Activated T-cell treated with anti-CD3 and anti-CD28 coated beads, Interleukin-2, amount 50 U/mL, for 1 hour (primary cell): ENCODE measurements around the gene DRAM1.
A peak's percentile ranks its signal among the peaks of the same experiment; 100 is the strongest.
"Not testable (repeated sequence)": the region's sequence is repeated elsewhere in the genome, so short reads cannot be mapped to it uniquely, and the experiment has no call there.

Experiments used
- DNase-seq: peaks from one replicate; pipeline ENCODE4 v3.0.0-alpha.2; 2020

DRAM1 gene, protein sequence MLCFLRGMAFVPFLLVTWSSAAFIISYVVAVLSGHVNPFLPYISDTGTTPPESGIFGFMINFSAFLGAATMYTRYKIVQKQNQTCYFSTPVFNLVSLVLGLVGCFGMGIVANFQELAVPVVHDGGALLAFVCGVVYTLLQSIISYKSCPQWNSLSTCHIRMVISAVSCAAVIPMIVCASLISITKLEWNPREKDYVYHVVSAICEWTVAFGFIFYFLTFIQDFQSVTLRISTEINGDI

DNA sequence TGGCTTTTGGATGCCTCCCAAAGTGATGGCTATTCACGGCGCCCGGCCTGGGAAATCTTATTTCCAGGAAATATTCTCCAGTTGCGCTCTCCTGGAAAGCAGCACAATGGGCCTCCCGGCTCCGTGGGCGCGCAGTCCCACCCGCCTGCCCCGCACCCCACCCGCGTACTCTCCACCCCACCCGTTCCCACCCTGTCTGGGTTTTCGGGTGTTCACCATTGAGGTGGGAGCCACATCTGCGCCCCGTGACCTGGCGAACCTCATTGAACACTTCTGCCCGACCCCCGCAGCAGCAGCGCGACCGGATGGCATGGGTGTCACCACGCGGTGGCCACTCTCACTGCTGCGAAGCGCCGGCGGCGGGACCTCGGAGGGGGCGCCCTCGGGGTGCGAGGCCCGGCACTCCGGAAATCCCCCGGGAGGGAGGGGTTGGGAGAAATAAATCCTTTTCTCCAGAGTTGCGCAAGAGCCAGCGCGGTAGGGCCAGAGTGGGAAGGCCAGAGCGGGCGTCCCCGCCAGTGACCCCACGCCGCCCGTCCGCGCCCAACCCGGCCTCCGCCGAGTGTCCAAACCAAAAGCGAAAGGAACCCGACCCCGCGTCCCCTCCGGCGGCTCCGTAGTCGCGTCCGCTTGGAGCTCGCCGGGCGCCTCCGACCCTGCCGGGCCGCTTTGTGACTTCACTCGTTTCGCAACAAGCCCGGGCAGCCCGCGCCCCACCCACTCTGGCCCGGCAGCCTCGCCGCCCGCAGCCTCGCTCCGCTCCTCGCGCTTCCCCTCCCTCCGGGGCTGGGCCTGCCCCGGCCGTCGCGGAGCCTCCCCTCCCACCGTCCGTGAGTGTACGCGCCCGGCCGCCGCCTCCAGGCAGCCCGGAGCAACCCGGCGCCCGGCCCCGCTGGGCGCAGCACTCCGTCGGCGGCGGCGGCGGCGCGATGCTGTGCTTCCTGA is at the start of gene DRAM1:
DRAM1 (plus strand) TSS at position 720 of the 945 bp plus-strand sequence; CDS start at position 930, 210 bp downstream.
- DNase-seq: peak; percentile 70

DNA sequence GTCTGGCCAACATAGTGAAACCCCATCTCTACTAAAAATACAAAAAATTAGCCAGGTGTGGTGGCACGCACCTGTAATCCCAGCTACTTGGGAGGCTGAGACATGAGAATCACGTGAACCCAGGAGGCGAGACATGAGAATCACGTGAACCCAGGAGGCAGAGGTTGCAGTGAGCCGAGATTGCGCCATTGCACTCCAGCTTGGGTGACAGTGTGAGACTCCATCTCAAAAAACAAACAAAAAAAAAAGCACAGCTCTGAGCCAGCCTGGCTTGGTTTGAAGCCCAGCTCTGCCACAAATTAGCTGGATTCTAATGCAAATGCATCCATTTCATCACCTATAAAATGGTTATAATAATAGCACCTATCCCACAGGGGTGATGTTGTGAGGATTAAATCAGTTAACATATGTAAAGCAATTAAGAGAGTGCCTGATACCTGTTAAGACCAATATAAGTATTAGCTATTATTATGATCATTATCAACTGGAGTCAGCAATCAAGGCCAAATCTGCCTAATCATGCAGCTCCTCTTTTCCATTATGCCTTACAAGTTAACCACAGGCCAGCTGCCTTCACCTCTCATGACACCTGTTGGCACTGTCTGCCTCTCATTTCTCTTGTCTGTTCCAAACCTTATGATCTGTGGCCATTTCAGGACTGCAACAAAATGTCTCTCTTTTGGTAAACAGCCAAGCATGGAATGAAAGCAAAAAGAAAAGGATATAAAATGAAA is 48.8 kb upstream of the DRAM1 start:
- DNase-seq: no peak

DNA sequence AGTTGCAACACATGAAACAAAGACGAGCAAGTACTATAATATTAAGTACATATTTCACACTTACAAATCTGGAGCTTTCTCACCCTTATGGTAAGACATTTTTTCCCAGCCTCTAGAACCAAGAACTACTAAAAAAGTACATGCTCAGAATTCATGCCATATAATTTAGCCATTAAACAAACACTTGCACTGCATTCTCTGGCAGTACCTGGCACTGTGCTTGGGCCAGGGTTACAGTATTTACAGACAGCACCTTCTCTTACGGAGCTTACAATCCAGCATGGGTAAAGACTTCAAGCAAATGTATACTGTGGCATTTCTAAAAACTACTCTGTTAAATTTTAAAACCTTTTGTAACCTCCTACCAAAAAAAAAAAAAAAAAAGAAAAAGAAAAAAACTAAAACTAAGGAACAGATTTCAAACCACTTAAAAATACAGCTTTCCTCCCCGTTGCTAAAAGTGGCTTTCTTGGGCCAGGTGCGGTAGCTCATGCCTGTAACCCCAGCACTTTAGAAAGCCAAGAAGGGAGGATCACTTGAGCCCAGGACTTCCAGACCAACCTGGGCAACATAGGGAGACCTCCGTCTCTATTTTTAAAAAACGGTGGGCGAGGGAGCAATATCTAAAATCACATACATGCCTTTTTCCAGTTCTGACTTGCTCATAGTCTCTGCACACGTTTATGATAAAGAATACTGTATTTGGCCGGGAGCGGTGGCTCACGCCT is 47.6 kb upstream of the DRAM1 start:
- no peak for DNase-seq

DNA sequence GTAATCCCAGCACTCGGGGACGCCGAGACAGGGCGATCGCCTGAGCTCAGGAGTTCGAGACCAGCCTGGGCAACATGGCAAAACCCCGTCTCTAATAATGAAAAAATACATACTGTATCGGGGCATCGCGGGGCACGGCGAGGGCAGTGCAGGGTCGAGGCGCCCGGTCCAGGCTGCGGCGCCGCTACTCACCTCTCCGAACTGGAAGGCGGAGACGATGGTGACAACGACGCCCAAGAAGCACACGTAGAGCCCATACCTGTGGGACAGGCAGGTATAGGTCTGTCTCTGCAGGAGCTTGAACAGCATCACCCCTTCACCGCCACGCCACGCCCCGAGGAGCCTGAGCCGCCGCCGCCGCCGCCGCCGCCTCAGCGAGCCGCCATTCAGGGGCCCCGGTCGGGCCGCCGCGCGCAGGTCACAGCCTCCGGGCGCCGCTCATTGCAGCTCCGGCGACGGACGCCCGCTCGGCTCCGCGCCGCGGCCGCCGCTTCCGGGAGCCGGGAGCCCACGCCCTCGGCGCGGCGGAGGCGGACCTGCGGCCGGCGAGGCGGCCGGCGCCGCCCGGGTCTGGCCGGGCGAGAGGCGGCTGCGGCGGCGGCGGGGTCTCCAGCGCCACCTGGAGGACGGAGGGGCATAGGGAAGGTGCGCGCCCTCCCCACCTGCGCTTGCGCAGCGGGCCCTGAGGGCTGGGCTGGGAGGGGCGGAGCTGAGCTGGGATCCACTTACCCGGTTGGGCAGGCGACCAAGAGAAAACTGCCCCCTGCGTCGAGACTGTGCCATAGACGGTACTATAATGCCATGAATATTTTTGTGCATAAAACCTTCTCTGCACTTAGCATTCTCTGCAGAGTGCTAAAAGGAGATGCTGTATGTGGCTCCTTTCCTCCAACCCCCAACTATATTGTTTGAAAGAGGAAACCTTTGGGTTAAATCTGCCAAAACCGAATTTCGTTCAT is 46.7 kb upstream of the DRAM1 start, which contains the start of gene GNPTAB:
GNPTAB (minus strand) TSS at position 593 of the 959 bp plus-strand sequence; CDS start at position 309, 284 bp downstream.
- peak; percentile 98 for DNase-seq

DNA sequence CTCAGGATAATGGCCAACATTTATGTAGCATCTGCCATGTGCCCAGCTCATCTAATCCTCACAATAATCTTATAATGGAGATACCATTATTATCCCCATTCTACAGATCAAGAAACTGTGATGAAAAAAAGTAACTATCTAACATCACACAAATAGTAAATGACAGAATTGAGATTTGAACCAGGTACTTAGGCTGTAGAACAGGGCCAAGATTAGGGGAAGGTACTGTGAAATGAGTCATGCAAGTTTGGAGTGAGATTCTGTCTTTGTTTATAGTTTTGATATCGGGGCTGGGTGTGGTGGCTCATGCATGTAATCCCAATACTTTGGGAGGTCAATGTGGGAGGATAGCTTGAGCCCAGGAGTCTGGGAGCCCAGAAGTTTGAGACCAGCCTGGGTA is 45.4 kb upstream of the DRAM1 start:
- DNase-seq: no peak

DNA sequence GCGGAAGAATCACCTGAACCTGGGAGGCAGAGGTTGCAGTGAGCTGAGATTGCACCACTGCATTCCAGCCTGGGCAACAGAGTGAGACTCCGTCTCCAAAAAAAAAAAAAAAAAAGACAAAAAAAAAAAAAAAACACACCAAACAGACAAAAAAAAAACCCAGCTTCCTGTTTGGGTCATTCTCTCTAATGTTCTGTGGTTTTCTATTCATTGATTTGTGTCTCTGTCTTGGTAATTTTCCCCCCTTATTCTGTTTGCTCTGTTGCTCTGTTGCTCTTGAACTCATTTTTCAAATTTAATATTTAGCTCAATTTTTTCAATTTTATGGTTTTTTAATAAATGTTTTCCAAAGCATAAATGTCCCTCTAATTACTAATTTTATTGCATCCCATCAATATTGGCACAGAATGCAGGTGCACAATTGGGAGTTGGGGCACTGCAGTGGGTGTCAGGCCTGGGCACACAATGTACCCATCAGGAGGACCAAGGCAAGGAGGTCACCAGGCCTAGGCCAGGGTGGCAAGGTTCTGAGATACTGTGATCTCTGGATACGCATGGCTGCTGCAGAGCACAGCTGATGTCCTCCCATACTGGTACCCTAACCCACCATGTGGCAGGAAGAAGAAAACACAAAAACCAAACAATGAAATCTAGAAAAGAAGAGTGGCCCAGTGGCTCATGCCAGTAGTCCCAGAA is 38.6 kb upstream of the DRAM1 start:
- no peak for DNase-seq

DNA sequence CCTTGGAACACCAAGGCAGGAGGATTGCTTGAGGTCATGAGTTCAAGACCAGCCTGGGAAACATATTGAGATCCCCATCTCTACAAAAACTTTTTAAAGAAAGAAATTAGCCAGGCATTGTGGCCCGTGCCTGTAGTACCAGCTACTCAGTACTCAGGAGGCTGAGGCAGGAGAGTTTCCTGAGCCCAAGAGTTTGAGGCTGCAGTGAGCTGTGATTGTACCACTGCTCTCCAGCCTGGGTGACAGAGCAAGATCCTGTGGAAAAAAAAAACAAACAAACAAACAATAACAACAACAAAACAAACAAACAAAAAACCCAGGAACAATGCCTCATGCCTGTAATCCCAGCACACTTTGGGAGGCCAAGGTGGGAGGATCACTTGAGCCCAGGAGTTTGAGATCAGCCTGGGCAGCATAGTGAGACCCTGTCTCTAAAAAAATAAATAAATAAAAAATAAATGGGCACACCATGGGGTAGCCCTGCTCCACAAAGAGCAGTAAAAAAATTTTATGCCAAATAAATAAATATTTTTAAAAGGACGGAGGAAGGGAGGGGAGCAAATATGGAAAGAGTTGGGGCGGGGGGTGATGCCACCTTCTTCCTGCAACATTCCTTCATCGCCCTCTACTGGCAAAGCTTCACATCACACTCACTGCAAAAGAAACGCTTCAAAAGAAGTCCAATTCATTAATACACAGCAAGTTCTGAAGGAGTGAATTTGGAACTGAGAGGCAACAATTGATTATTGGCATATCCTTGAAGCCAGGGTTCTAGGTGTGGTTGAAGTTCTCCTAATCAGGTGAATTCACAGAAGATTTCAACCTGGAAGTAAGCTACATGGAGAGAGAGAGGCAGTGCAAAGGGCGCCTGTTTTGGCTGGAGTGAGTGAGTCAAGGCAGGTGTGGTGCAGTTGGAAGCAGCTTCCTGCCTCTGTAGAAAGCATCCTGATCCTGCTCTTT is 37.8 kb upstream of the DRAM1 start:
- peak; percentile 42 for DNase-seq

DNA sequence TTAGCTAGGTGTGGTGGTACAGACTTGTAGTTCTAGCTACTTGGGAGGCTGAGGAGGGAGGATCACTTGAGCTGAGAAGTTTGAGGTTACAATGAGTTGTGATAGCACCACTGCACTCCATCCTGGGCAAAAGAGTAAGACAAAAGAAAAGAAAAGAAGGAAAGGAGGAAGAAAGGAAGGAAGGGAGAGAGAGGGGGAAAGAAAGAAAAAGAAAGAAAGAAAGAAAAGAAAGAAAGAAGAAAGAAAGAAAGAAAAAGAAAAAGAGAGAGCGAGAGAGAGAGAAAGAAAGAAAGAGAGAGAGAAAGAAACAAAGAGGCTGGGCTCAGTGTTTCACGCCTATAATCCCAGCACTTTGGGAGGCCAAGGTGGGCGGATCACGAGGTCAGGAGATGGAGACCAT is 36.3 kb upstream of the DRAM1 start:
- DNase-seq: no peak

DNA sequence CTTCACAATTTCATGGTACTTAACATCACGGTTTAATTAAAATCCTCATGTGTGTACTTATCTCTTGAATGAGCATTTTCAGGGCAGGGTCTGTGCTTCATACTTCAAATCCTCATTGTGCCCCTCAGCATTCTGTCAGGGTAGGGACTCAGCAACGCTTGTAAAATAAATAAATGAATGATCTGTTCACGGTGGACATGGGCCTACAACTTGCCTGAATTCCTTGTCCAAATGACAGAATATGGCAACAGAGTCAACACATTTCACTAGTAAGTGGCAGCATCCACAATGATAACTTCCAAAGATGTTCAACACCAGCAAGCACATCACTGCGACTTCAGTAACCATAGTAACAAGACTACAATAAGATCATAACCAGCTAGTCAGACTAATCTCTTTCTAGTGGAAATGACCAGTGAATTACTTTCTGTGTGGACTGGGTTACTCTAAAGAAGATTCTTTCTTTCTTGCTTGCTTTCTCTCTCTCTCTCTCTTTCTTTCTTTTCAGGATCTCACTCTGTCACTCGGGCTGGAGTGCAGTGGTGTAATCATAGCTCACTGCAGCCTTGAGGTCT is 32.2 kb upstream of the DRAM1 start:
- DNase-seq: no peak

DNA sequence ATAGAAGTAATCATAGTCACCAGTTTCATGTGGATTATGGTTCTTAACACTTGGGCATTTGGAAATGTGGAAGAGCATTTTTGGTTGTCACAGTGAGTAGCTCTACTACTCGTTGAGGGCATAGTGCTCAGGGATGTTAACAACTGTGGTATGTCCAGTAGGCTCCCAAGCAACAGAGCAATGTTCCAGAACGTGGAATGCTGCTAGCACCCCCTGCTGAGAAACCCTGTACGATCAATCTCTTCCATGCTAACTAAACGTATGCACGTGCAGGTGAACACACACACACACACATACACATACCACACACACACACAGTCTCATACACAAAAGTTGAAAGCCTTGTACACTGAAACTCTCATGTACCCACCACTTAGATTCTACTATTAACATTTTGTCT is 30.1 kb upstream of the DRAM1 start:
- DNase-seq: no peak

DNA sequence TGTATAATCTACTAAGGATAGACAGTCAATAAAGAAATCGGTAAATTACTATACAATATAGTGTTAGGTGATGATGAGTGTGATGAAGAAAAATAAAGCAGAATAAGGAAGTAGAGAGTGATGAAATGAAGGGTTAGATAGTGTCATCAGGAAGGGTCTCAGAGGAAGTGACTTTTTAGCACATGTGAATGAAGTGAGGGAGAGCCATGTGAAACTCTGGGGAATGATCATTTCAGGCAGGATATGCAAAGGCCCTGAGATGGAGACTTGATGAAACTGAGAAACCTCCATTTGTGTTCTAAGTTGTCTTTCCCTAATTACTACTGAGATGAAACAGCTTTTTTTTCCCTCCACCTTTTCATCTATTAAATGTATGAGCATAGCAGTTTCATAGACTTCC is 27.2 kb upstream of the DRAM1 start:
- DNase-seq: no peak

DNA sequence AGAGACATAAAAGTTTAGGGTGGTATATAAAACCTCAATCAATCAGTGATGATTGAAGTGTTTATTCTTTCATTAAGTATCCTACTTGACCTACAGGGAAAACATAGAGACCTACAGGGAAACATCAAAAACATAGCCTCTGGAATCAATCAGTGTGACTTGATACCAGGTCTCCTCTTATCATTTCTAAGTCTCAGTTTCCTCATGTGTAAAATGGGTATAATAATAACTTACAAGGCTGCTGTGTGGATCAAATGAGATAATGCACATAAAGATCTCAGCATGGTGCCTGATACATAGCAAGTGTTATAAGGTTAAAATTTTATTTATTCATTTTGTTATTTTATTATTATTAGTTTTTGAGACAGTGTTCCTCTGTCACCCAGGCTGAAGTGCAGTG is 24.4 kb upstream of the DRAM1 start:
- DNase-seq: no peak

DNA sequence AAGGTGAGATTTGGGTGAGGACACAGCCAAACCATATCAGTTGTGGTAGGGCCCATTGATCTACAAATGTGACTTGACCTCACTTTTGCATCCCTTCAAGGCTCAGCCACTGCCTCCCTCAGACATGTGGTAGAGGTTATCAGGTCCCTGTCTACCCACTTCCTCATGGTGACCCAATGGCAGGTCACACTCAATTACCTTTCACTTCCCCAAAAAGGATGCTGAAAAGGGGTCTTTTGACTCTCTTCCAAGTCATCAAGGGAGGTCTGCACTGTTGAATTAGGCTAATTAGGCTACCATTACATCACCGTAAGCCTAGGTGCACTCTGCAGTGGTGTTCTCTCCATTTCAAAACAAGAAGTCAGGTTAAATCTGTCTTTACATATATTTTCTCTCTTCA is 22.6 kb upstream of the DRAM1 start:
- no peak for DNase-seq

DNA sequence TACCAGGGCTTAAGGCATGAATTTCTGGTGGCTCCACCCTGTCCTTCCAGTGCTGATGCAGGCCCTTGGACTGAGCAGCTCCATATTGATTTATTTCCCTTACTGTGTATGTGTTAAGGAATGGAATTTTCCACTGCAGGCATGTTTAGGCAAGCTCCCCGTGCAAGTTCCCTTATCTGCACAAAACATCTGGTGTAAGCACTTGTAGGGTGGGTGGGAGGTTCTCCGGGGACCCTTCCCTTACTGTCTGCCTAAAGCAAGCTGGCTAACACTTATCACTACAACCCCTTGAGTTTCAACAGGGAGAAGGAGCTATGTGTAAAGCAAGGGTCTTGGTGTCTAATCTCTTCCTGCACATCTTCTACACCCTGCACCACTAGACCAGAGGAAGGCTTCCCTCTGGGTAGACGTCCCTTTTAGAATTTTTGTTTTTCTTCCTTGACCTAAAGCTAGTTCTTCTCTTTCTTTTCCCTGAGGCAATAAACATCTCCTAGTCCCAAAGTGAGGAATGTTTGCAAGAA is 22.0 kb upstream of the DRAM1 start:
- DNase-seq: no peak

DNA sequence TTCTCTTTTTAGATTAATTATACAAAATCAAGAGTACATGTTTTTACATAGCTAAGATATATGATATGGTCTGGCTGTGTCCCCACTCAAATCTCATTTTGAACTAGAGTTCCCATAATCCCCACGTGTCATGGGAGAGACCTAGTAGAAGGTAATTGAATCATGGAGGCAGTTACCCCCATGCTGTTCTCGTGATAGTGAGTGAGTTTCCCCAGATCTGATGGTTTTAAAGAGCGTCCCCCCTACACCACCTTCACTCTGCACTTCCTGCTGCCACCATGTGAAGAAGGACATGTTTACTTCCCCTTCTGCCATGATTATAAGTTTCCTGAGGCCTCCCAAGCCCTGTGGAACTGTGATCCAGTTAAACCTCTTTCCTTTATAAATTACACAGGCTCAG is 21.4 kb upstream of the DRAM1 start:
- no peak for DNase-seq

DNA sequence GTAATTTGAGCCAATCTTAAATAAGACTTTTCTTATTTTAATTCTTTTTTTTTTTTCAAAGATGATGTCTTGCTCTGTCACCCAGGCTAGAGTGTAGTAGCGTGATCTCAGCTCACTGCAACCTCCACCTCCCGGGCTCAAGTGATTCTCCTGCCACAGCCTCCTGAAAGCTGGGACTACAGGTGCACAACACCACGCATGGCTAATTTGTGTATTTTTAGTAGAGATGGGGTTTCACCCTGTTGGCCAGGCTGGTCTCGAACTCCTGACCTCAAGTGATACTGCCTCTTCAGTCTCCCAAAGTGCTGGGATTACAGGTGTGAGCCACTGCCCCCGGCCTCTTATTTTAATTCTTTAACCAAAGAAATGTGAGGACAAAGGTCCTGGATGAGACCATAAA is 20.8 kb upstream of the DRAM1 start:
- DNase-seq: not testable (repeated sequence)

DNA sequence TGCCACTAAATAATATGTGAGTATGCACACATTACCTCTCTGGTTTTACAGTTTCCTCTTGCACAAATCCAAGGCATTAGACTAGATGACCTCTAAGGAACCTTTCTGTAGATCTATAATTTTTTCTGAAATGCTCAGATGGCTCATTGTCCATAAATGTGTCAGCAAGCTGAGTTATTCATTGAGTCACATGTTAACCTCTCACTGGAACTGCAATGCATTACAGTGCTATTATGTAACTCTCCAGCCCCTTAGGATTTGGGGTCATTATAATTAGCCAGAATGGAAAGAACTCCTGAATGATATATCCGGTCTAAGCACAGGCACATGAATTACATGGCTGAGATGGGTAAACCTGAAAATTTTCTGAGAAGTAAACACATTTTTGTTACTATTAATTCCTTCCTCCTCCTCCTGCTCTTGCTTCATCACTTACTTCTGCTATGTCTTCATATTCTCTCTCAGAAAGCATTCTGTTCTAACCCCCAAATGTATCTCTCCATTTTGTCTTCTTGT is 20.3 kb upstream of the DRAM1 start:
- no peak for DNase-seq

DNA sequence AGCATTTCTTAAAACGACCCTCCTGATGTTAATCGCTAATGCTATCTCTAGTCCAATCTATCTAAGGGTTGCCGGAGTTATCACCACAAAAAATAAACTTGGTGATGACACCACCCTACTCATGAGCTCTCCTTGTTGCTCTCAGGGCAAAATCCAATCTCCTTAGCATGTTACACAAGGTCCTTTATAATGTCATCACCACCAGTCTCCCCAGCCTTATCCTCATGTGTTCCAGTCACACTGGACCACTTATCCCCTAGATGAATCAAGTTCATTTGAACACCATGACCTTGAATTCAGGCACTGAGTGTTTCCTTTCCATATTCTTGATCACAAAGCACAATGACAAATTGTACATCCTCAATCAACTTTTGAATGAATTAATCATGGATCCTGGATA is 19.0 kb upstream of the DRAM1 start:
- DNase-seq: no peak
